Neural cell (in vitro differentiated cells): Measurements from ENCODE around the gene ZNF30. TPM values are rescaled to one million over a fixed set of nuclear protein-coding genes. Genes with fewer than 3 reads are reported as not detected.

Experiments used
- H2AFZ ChIP-seq: fragments of 200-600, 300-800 bp; sonication (generic), shearing (Covaris generic); 2 replicates; pipeline ENCODE4 v1.6.0; 2014; ENCODE audit warnings: low read depth, mild to moderate bottlenecking, antibody characterized with exemption, low read length, moderate library complexity
- H3F3A ChIP-seq: fragments of 200-600 bp; shearing (Covaris generic); 2 replicates; pipeline ENCODE4 v1.6.1; 2016; ENCODE audit warnings: mild to moderate bottlenecking, moderate library complexity, mixed read lengths, antibody characterized with exemption, low read length; ENCODE audit not compliant: insufficient read depth, poor library complexity, severe bottlenecking
- H3K27ac ChIP-seq: fragments of 200-600, 300-800 bp; sonication (generic), shearing (Covaris generic); 2 replicates; pipeline ENCODE4 v1.5.1; 2014; ENCODE audit warnings: mild to moderate bottlenecking, low read length, moderate library complexity
- H3K27me3 ChIP-seq: fragments of 300-800, 200-600 bp; sonication (generic), shearing (Covaris generic); 2 replicates; pipeline ENCODE4 v1.6.0; 2014; ENCODE audit warnings: mild to moderate bottlenecking, low read depth, low read length, moderate library complexity; ENCODE audit not compliant: insufficient read depth
- H3K36me3 ChIP-seq: fragments of 300-800, 200-600 bp; sonication (generic), shearing (Covaris generic); 2 replicates; pipeline ENCODE4 v1.5.1; 2014; ENCODE audit warnings: mild to moderate bottlenecking, antibody characterized with exemption, low read length, moderate library complexity; ENCODE audit not compliant: insufficient read depth
- H3K4me2 ChIP-seq: fragments of 300-800, 200-600 bp; sonication (generic), shearing (Covaris generic); 2 replicates; pipeline ENCODE4 v1.6.0; 2014; ENCODE audit warnings: mild to moderate bottlenecking, low read length
- H3K4me3 ChIP-seq: fragments of 300-800, 200-600 bp; sonication (generic), shearing (Covaris generic); 2 replicates; pipeline ENCODE4 v1.5.1; 2014; ENCODE audit warnings: mild to moderate bottlenecking, low read length, moderate library complexity
- H3K79me2 ChIP-seq: fragments of 200-600 bp; shearing (Covaris generic); replicated peaks from 2 replicates; pipeline ENCODE4 v1.6.0; 2014; ENCODE audit warnings: mild to moderate bottlenecking, low read length, moderate library complexity; ENCODE audit not compliant: insufficient read depth
- H3K9ac ChIP-seq: fragments of 300-800, 200-600 bp; sonication (generic), shearing (Covaris generic); 2 replicates; pipeline ENCODE4 v1.6.1; 2016; ENCODE audit warnings: mild to moderate bottlenecking, low read length, mixed read lengths
- H3K9me2 ChIP-seq: fragments of 200-600 bp; shearing (Covaris generic); 2 replicates; pipeline ENCODE4 v1.6.1; 2016; ENCODE audit warnings: mild to moderate bottlenecking, low read length, mixed read lengths; ENCODE audit not compliant: insufficient read depth
- H3K9me3 ChIP-seq: fragments of 200-600, 300-800 bp; sonication (generic), shearing (Covaris generic); 2 replicates; pipeline ENCODE4 v1.6.1; 2016; ENCODE audit warnings: mild to moderate bottlenecking, mixed run types, low read length, moderate library complexity, mixed read lengths
- H4K20me1 ChIP-seq: fragments of 200-600 bp; shearing (Covaris generic); 2 replicates; pipeline ENCODE4 v1.6.1; 2016; ENCODE audit warnings: mild to moderate bottlenecking, mixed run types; ENCODE audit not compliant: insufficient read depth
- CTCF ChIP-seq: fragments of 450-650 bp; IDR thresholded peaks from 2 replicates; pipeline ENCODE4 v1.5.1; 2014; ENCODE audit warnings: antibody characterized with exemption, mild to moderate bottlenecking, moderate library complexity; ENCODE audit not compliant: poor library complexity, severe bottlenecking
- EP300 ChIP-seq: fragments of 450-650 bp; conservative IDR thresholded peaks from 2 replicates; pipeline ENCODE4 v1.6.1; 2014; ENCODE audit warnings: antibody characterized with exemption, mild to moderate bottlenecking, moderate library complexity; ENCODE audit not compliant: poor library complexity, severe bottlenecking
- EZH2 ChIP-seq: fragments of 200-600, 300-800 bp; shearing (Covaris generic), sonication (generic); IDR thresholded peaks from 2 replicates; pipeline ENCODE4 v1.6.1; 2014; ENCODE audit warnings: antibody characterized with exemption, low read length, borderline replicate concordance, mild to moderate bottlenecking; ENCODE audit not compliant: insufficient read depth, poor library complexity, severe bottlenecking
- MXI1 ChIP-seq: fragments of 450-650 bp; conservative IDR thresholded peaks from 2 replicates; pipeline ENCODE4 v1.6.1; 2014; ENCODE audit warnings: antibody characterized with exemption, mild to moderate bottlenecking; ENCODE audit not compliant: poor library complexity, severe bottlenecking
- POLR2AphosphoS5 ChIP-seq: IDR thresholded peaks from 2 replicates; pipeline ENCODE4 v1.6.1; 2012
- RAD21 ChIP-seq: fragments of 450-650 bp; conservative IDR thresholded peaks from 2 replicates; pipeline ENCODE4 v1.6.1; 2014; ENCODE audit warnings: antibody characterized with exemption, mild to moderate bottlenecking, moderate library complexity
- REST ChIP-seq: IDR thresholded peaks from 2 replicates; pipeline ENCODE4 v1.6.1; 2012; ENCODE audit warnings: borderline replicate concordance
- SMC3 ChIP-seq: fragments of 450-650 bp; conservative IDR thresholded peaks from 2 replicates; pipeline ENCODE4 v1.6.1; 2014; ENCODE audit warnings: antibody characterized with exemption, mild to moderate bottlenecking, moderate library complexity; ENCODE audit not compliant: poor library complexity
- TAF1 ChIP-seq: IDR thresholded peaks from 2 replicates; pipeline ENCODE4 v1.6.1; 2012; ENCODE audit warnings: low read depth
- polyA plus RNA-seq: library from polyadenylated mRNA; depleted of rRNA; stranded (reverse); fragments of >200 nt; gene quantifications from 2 replicates; pipeline ENCODE4 v1.2.3, GENCODE V29; 2014

Gene ZNF30
- polyA plus RNA-seq, 1 donor from 2014 or later = 17.6 TPM

GRCh38 chr19:34936184-34936583, 9.5 kb downstream of the ZNF30 start:
- Histone ChIP-seq H3K4me2 (no peak overlapping the region), H4K20me1 (no peaks in the 10 kb centered on the region), H3K4me3 (no peak overlapping the region), H3K9ac (no peak overlapping the region), H3K36me3 (no peaks in the 10 kb centered on the region), H2AFZ (no peak overlapping the region), H3F3A (no peaks in the 10 kb centered on the region), H3K9me2 (no peaks in the 10 kb centered on the region), H3K27ac (no peak overlapping the region), H3K9me3 (no peaks in the 10 kb centered on the region), H3K79me2 (no peaks in the 10 kb centered on the region), H3K27me3 (no peaks in the 10 kb centered on the region)
- TF ChIP-seq EP300 (no peak), EZH2 (no peak), POLR2AphosphoS5 (no peak), CTCF (no peak), SMC3 (no peak), TAF1 (no peak), REST (no peak), RAD21 (no peak), MXI1 (no peak)

GRCh38 chr19:34938886-34939285, 12.2 kb downstream of the ZNF30 start:
- Histone ChIP-seq H3K27me3 (no peaks in the 10 kb centered on the region), H3K4me2 (no peak overlapping the region), H3K9me2 (no peaks in the 10 kb centered on the region), H3K9me3 (peaks cover 7% of the 10 kb centered on the region), H3K27ac (no peak overlapping the region), H3K4me3 (no peak overlapping the region), H3K9ac (no peak overlapping the region), H4K20me1 (no peaks in the 10 kb centered on the region), H3K36me3 (peaks cover 10% of the 10 kb centered on the region), H3K79me2 (no peaks in the 10 kb centered on the region), H3F3A (no peaks in the 10 kb centered on the region), H2AFZ (no peak overlapping the region)
- TF ChIP-seq SMC3 = no peak
